GM12874 (cell line): Measurements from ENCODE around the gene JAK1.

Source experiments
- TF ChIP-seq, protein P1 (sequence below): IDR thresholded peaks from 2 replicates; pipeline ENCODE4 v1.5.1; 2011; ENCODE audit warnings: low read depth, mild to moderate bottlenecking, control low read depth, low read length, moderate library complexity; ENCODE audit not compliant: insufficient read depth

The JAK1 gene

DNA sequence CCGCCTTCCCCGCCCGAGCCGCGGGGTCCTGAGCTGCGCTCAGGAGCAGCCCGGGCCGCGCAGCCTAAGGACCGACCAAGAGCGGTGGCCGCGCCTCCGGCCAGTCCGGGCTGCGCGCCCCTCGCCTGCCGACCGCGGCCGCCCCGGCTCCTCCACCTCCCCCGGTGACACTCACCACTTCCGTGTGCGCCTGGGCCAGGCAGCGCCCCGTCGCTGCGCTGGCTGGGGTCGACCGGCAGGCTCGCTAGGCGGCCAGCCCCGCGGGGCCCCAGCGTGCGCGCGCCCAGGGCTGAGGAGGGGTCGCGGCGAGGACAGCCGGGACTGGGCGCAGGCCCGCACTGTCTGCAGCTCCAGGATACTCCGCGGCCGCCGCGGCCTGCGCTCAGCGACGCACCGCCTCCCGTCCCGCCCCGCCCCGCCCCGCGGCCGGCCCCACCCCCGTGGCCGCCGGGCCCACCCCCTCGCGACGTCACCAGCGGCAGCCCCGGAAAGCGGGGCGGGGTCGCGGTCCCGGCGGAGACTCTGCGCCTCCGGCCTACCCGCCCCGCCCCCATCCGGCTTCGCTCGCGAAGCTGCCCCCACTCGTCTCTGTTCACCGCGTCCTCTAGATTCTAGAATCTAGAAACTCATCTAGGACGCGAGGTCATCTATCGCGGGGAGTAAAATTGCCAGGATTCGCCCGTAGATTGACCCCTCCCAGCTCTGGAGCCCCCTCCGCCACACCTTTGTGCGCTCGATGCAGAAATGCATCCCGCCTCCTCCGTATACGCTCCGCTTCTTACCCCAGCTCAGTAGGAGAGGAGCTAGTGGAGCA, at the start of gene JAK1:
TSS of gene JAK1 (minus strand) at position 392 of the 814 bp plus-strand sequence. CDS start 80,285 bp downstream, outside the sequence.
- TF ChIP-seq, protein P1, sequence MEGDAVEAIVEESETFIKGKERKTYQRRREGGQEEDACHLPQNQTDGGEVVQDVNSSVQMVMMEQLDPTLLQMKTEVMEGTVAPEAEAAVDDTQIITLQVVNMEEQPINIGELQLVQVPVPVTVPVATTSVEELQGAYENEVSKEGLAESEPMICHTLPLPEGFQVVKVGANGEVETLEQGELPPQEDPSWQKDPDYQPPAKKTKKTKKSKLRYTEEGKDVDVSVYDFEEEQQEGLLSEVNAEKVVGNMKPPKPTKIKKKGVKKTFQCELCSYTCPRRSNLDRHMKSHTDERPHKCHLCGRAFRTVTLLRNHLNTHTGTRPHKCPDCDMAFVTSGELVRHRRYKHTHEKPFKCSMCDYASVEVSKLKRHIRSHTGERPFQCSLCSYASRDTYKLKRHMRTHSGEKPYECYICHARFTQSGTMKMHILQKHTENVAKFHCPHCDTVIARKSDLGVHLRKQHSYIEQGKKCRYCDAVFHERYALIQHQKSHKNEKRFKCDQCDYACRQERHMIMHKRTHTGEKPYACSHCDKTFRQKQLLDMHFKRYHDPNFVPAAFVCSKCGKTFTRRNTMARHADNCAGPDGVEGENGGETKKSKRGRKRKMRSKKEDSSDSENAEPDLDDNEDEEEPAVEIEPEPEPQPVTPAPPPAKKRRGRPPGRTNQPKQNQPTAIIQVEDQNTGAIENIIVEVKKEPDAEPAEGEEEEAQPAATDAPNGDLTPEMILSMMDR, result no peak

DNA sequence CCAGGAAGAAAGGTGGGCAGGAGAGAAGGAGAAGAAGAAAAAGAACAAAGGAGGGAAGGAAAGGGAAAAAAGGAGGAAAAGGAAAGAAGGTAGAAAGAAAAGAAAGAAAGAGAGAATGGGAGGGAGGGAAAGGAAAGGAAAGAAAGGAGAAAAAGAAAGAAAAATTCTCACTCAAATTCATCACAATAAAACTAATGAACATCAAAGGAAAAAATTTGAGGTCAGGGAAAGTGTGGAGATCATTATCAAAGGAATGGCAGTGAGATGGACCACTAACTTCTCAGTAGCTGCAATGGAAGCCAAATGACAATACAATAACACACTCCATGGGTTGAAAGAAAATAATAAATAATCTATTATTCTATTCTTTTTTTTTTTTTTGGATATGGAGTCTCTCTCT, 48.0 kb upstream of the JAK1 start:
- TF ChIP-seq, protein P1, result no peak

DNA sequence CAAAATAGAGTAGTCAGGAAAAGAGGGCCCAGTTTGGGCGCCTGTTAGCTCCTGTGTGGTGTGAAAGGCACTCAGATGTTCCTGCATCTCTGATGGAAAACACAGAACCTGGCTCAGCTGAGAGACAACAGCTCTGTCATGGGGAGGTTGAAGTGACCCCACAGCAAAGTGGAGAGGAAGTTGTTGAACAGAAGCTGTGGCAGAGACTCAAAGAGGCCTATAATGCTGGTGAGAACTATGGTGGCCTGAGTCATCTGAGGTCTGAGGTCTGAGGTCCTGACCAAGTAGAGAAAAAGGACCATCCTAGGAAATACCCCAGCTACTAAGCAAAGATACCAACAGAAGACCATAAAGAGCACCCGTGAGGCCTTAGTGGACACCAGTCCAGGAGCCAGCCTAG, 45.6 kb upstream of the JAK1 start:
- TF ChIP-seq, protein P1, result no peak

DNA sequence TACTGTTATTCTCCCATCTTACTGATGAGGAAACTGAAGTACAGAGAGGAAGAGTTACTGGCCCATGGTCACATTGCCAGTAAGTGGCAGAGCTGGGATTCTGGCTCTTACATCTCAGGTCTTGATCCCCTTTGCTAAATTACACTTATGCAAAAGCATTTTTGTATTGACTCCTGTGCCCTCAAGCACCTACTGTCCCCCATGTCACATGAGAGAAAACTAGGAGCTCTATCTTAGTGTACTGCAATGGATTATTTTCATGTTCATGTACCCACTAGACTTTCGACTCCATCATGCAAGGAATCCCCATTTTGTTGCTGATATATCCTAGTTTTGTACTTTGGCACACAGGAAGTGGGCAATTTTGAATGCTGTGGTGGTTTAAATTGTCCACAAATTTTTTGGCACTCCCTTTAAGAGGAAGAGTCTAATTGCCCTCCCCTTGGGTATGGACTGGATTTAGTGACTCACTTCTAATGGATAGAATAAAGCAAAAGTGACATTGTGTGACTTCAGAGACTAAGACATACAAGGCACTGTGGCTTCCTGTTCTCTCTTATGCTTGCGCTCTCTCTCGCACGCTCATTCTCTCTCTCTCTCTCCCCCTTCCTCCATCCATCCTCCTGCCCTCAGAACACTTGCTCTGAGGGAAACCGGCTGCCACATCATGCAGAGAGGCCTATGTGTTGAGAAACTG, 43.5 kb upstream of the JAK1 start:
- TF ChIP-seq, protein P1, result no peak

DNA sequence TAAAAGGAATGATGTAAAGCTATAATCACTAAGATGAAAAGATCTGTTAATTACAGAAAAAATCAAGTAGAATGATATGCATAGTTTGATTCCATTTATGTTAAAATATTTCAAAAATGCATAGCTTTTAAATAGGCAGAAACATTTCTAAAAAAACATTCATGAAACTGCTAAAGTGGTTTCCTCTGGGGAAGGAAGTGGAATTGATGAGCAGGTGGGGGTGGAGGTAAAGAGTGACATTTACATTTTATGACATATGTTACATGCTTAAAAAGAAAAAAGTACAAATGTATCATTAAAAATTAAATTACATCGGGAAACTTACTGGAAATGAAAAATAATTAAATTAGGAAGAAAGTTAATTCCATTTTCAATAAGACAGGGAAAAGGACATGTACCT, 42.8 kb upstream of the JAK1 start:
- TF ChIP-seq, protein P1, result no peak

DNA sequence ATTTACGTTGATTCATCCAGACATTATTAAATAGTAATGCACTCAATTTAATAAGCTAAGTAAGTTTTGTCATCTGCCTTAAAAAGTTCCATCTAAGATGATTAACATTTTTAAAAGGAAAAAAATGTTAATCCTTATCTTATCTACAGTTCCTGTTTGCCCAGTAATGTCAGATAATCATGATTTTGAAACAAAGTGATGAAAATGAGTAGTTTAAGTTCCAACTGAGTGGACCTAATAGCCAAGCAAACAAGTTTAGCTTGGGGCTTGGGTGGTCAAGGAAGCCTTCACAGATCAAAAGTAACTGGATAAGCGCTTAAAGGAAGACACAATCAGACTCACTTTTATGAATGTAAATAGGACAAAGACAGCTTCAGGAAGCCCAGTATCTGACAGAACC, 40.5 kb upstream of the JAK1 start:
- TF ChIP-seq, protein P1, result no peak

DNA sequence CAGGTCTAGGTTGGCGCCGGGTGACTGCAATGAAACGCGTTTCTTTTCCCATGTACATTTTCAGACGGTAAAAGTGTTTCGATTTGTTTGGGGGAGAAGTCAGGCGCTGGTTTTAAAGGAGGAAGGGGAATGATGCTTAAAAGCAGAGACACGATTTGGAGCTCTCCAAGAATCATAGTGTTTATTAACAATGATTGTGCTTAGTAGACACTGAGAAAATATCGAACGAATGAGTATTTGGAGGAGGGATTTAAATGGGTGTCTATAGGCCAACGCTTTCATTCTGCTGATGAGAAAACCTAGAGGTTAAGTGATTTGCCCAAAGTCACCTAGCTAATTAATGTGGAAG, 36.9 kb upstream of the JAK1 start:
- TF ChIP-seq, protein P1, result no peak
